ENCODE data around the gene MMAB.

MMAB gene

DNA sequence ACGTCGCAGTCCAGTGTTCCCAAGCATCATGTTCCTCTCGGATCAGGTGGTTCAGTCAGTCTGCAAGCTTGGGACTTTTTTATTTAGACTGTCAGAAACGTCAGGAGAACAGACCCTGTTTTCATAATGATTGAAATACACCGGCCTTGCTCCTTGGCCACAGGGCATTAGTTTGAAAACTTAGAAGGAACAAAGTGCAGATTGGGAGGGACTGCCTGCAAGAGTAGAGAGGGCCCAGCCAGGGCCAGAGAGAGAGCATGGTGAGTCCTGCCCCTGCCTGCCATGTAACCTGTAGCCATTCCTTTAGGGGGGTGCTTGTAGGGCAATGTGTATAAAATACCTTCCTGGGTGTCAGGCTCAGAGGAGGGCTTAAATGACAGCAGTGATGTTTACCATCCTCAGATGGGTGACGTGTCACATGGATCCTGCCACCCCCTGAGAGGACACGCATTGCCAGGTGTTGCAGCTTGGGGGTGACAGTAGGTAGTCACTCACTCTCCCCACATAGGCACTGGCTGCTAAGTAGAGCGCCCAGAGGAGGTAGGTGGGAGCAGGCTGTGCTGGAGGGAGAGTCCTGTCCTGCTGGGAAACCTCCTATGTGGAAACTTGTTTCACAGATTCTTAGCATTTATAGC is 45.7 kb downstream of the MMAB start:
- peaks cover 16 to 91% (median 86%) of the 10 kb centered on the region in 5 donors for H3K36me3 ChIP-seq (ENCODE audit: control insufficient read depth in 5 of 5, insufficient read depth in 5 of 5, low read length in 5 of 5)

GRCh38 chr12:109525279-109525585 is 48.1 kb downstream of the MMAB start:
- Histone ChIP-seq H3K4me1 (ENCODE audit: control insufficient read depth in 5 of 5, insufficient read depth in 5 of 5, low read length in 5 of 5) (peaks cover 0 to 3% (median 0%) of the 10 kb centered on the region in 5 donors), H3K27me3 (ENCODE audit: control insufficient read depth in 5 of 5, insufficient read depth in 4 of 5, low read length in 5 of 5) (no peaks in the 10 kb centered on the region), H3K9ac (ENCODE audit: low read length in 5 of 5) (no peak overlapping the region), H3K9me3 (ENCODE audit: control insufficient read depth in 5 of 5, low read length in 5 of 5) (no peaks in the 10 kb centered on the region), H3K4me3 (ENCODE audit: low read depth in 1 of 5, low read length in 5 of 5) (no peak overlapping the region), H3K36me3 (ENCODE audit: control insufficient read depth in 5 of 5, insufficient read depth in 5 of 5, low read length in 5 of 5) (peaks cover 11 to 91% (median 86%) of the 10 kb centered on the region in 5 donors), H3K27ac (ENCODE audit: low read depth, low read length) (no peak overlapping the region)

More for the DNA sequence above, 45.7 kb downstream of the MMAB start:
- Histone ChIP-seq H3K27ac (ENCODE audit: low read depth, low read length) (no peak overlapping the region), H3K4me3 (ENCODE audit: low read depth in 1 of 5, low read length in 5 of 5) (no peak overlapping the region), H3K9ac (ENCODE audit: low read length in 5 of 5) (no peak overlapping the region), H3K4me1 (ENCODE audit: control insufficient read depth in 5 of 5, insufficient read depth in 5 of 5, low read length in 5 of 5) (peaks cover 0 to 6% (median 0%) of the 10 kb centered on the region in 5 donors), H3K9me3 (ENCODE audit: control insufficient read depth in 5 of 5, low read length in 5 of 5) (no peaks in the 10 kb centered on the region), H3K27me3 (ENCODE audit: control insufficient read depth in 5 of 5, insufficient read depth in 4 of 5, low read length in 5 of 5) (no peaks in the 10 kb centered on the region)

DNA sequence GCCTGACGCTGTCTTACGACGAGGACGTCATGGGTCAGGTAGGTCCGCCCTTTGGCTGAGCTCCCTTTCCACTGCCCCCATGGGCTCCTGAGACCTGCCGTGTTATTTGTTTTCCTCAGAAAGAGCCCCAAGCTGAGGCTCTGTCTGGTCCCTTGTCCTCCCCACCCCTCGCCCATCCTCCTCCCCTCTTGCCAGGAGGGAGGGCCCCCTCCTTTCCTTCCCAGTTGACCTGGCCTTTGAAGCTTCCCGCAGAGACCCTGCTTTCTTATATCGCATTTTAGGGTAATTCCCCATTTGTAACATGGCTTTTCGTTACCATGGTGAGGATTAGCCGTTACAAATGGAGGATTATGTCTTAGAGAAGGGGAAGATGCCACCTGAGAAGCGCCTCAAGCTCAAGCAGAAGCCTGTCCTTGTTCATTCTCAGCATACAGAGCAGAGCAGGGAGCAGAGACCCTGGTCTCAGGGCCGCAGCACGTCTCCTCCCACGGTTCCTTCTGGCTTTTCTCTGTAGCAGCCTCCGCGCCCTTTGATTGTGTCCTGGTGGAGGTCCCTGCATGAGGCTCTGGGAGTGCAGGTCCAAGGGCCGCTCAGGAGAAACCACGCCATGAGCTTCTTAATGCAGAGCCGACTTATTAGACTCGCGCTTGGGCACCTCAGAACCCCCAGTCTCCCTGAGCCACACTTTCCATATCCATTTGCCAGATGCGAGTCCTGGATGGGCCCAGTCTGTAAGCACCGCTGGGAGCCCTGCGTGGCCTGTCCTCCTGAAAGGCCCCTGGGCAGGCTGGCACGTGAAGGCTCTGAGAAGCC is 48.6 kb downstream of the MMAB start:
- H3K4me1 ChIP-seq (ENCODE audit: control insufficient read depth in 5 of 5, insufficient read depth in 5 of 5, low read length in 5 of 5) = peaks cover 0 to 8% (median 0%) of the 10 kb centered on the region in 5 donors
- H3K9me3 ChIP-seq (ENCODE audit: control insufficient read depth in 5 of 5, low read length in 5 of 5) = no peaks in the 10 kb centered on the region
- H3K27ac ChIP-seq (ENCODE audit: low read depth, low read length) = no peak overlapping the region
- no peak overlapping the region for H3K9ac ChIP-seq (ENCODE audit: low read length in 5 of 5)
- H3K27me3 ChIP-seq (ENCODE audit: control insufficient read depth in 5 of 5, insufficient read depth in 4 of 5, low read length in 5 of 5) = no peaks in the 10 kb centered on the region
- peaks cover 11 to 91% (median 86%) of the 10 kb centered on the region in 5 donors for H3K36me3 ChIP-seq (ENCODE audit: control insufficient read depth in 5 of 5, insufficient read depth in 5 of 5, low read length in 5 of 5)
- H3K4me3 ChIP-seq (ENCODE audit: low read depth in 1 of 5, low read length in 5 of 5) = no peak overlapping the region

DNA sequence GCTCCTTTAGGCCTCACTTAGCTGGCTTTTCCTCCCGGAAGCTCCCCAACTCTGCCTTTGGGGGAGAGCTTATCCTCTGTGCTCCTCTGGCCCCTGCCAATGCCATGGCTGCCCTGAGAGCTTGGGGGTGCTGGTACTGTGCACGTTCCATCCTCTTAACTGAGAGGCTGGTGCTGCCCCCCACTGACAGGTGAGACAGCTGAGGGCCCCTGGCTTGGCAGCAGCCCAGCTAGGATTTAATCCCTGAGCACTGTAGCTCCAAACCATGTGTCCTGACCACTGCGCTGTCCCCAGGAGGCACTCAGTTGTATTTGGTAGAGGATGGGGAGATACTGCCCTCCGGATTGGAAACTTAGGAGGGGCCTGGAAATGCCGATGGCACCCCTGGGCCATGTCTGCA is 49.8 kb downstream of the MMAB start:
- no peaks in the 10 kb centered on the region for H3K27me3 ChIP-seq (ENCODE audit: control insufficient read depth in 5 of 5, insufficient read depth in 4 of 5, low read length in 5 of 5)
- H3K9ac ChIP-seq (ENCODE audit: low read length in 5 of 5) = no peak overlapping the region
- H3K4me3 ChIP-seq (ENCODE audit: low read depth in 1 of 5, low read length in 5 of 5) = no peak overlapping the region
- no peak overlapping the region for H3K27ac ChIP-seq (ENCODE audit: low read depth, low read length)
- no peaks in the 10 kb centered on the region for H3K9me3 ChIP-seq (ENCODE audit: control insufficient read depth in 5 of 5, low read length in 5 of 5)
- H3K36me3 ChIP-seq (ENCODE audit: control insufficient read depth in 5 of 5, insufficient read depth in 5 of 5, low read length in 5 of 5) = peaks cover 11 to 92% (median 90%) of the 10 kb centered on the region in 5 donors
- H3K4me1 ChIP-seq (ENCODE audit: control insufficient read depth in 5 of 5, insufficient read depth in 5 of 5, low read length in 5 of 5) = peaks cover 0 to 20% (median 0%) of the 10 kb centered on the region in 5 donors

GRCh38 chr12:109523071-109523470 is 50.2 kb downstream of the MMAB start:
- H3K4me1 ChIP-seq (ENCODE audit: control insufficient read depth in 5 of 5, insufficient read depth in 5 of 5, low read length in 5 of 5) = peaks cover 0 to 24% (median 0%) of the 10 kb centered on the region in 5 donors
- no peaks in the 10 kb centered on the region for H3K9me3 ChIP-seq (ENCODE audit: control insufficient read depth in 5 of 5, low read length in 5 of 5)
- no peak overlapping the region for H3K4me3 ChIP-seq (ENCODE audit: low read depth in 1 of 5, low read length in 5 of 5)
- no peak overlapping the region for H3K27ac ChIP-seq (ENCODE audit: low read depth, low read length)
- peaks cover 9 to 95% (median 91%) of the 10 kb centered on the region in 5 donors for H3K36me3 ChIP-seq (ENCODE audit: control insufficient read depth in 5 of 5, insufficient read depth in 5 of 5, low read length in 5 of 5)
- no peak overlapping the region for H3K9ac ChIP-seq (ENCODE audit: low read length in 5 of 5)
- no peaks in the 10 kb centered on the region for H3K27me3 ChIP-seq (ENCODE audit: control insufficient read depth in 5 of 5, insufficient read depth in 4 of 5, low read length in 5 of 5)

- Histone ChIP-seq H3K36me3 (ENCODE audit: control insufficient read depth in 5 of 5, insufficient read depth in 5 of 5, low read length in 5 of 5) (peaks cover 10 to 95% (median 91%) of the 10 kb centered on the region in 5 donors), H3K27ac (ENCODE audit: low read depth, low read length) (no peak overlapping the region), H3K27me3 (ENCODE audit: control insufficient read depth in 5 of 5, insufficient read depth in 4 of 5, low read length in 5 of 5) (no peaks in the 10 kb centered on the region), H3K9me3 (ENCODE audit: control insufficient read depth in 5 of 5, low read length in 5 of 5) (no peaks in the 10 kb centered on the region), H3K9ac (ENCODE audit: low read length in 5 of 5) (no peak overlapping the region), H3K4me3 (ENCODE audit: low read depth in 1 of 5, low read length in 5 of 5) (no peak overlapping the region), H3K4me1 (ENCODE audit: control insufficient read depth in 5 of 5, insufficient read depth in 5 of 5, low read length in 5 of 5) (peaks cover 0 to 25% (median 0%) of the 10 kb centered on the region in 5 donors)
Observed at GRCh38 chr12:109521831-109522230, 51.5 kb downstream of the MMAB start.

GRCh38 chr12:109519787-109520186 is 53.5 kb downstream of the MMAB start:
- H3K4me3 ChIP-seq (ENCODE audit: low read depth in 1 of 5, low read length in 5 of 5) = no peak overlapping the region
- no peaks in the 10 kb centered on the region for H3K9me3 ChIP-seq (ENCODE audit: control insufficient read depth in 5 of 5, low read length in 5 of 5)
- peak overlapping the region; percentile 51 for H3K27ac ChIP-seq (ENCODE audit: low read depth, low read length)
- H3K27me3 ChIP-seq (ENCODE audit: control insufficient read depth in 5 of 5, insufficient read depth in 4 of 5, low read length in 5 of 5) = no peaks in the 10 kb centered on the region
- H3K4me1 ChIP-seq (ENCODE audit: control insufficient read depth in 5 of 5, insufficient read depth in 5 of 5, low read length in 5 of 5) = peaks cover 0 to 25% (median 0%) of the 10 kb centered on the region in 5 donors
- H3K9ac ChIP-seq (ENCODE audit: low read length in 5 of 5) = peak overlapping the region in 2 of 5 donors; percentile 12 to 53
- peaks cover 5 to 90% (median 83%) of the 10 kb centered on the region in 5 donors for H3K36me3 ChIP-seq (ENCODE audit: control insufficient read depth in 5 of 5, insufficient read depth in 5 of 5, low read length in 5 of 5)

DNA sequence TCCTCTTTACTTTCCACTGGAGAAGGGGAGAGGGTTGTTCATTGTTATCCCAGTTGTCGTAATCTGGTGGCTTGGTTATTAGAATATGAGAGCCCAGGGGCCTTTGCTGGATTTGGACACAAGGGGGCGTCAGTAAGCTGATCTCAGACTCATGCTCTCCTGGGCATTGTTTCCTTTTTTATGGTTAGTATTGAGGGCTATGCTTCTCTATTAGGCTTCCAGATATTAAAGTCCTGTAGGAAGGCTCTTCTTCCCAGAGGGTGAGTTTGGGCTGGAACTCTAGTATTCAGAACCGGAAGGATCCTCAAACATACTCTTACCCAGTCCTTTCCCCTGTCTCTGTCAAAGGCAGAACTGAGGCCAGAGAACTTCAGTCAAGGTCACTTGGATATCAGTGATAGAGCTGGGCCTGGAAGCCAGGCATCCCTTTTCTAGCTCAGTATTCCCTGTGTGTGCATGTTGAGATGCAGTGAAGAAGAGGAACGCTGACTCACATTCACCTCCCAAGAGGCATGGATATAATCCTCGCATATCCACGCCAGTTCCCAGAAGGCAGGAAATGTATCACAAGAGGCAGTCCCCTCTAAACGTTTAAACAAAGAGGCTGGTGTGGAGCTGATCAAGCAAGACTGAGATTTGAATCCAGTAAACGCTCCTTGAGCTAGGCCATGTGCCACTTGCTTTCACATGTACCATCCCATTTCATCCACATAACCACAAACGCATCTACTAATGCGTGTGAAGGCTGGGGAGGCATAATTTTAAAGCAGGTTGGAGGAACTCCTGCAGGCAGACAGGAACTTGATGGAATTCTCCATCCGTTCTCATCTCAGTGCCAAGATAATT is 54.3 kb downstream of the MMAB start:
- Histone ChIP-seq H3K27ac (ENCODE audit: low read depth, low read length) (peak overlapping the region; percentile 51), H3K27me3 (ENCODE audit: control insufficient read depth in 5 of 5, insufficient read depth in 4 of 5, low read length in 5 of 5) (no peaks in the 10 kb centered on the region), H3K36me3 (ENCODE audit: control insufficient read depth in 5 of 5, insufficient read depth in 5 of 5, low read length in 5 of 5) (peaks cover 5 to 90% (median 82%) of the 10 kb centered on the region in 5 donors), H3K4me1 (ENCODE audit: control insufficient read depth in 5 of 5, insufficient read depth in 5 of 5, low read length in 5 of 5) (peaks cover 0 to 25% (median 0%) of the 10 kb centered on the region in 5 donors), H3K9ac (ENCODE audit: low read length in 5 of 5) (peak overlapping the region in 3 of 5 donors; percentile 2 to 42 (median 6)), H3K9me3 (ENCODE audit: control insufficient read depth in 5 of 5, low read length in 5 of 5) (no peaks in the 10 kb centered on the region), H3K4me3 (ENCODE audit: low read depth in 1 of 5, low read length in 5 of 5) (no peak overlapping the region)

GRCh38 chr12:109517619-109518018 is 55.7 kb downstream of the MMAB start:
- Histone ChIP-seq H3K36me3 (ENCODE audit: control insufficient read depth in 5 of 5, insufficient read depth in 5 of 5, low read length in 5 of 5) (peaks cover 8 to 90% (median 79%) of the 10 kb centered on the region in 5 donors), H3K9me3 (ENCODE audit: control insufficient read depth in 5 of 5, low read length in 5 of 5) (no peaks in the 10 kb centered on the region), H3K4me3 (ENCODE audit: low read depth in 1 of 5, low read length in 5 of 5) (no peak overlapping the region), H3K9ac (ENCODE audit: low read length in 5 of 5) (no peak overlapping the region), H3K27me3 (ENCODE audit: control insufficient read depth in 5 of 5, insufficient read depth in 4 of 5, low read length in 5 of 5) (no peaks in the 10 kb centered on the region), H3K4me1 (ENCODE audit: control insufficient read depth in 5 of 5, insufficient read depth in 5 of 5, low read length in 5 of 5) (peaks cover 0 to 25% (median 0%) of the 10 kb centered on the region in 5 donors), H3K27ac (ENCODE audit: low read depth, low read length) (no peak overlapping the region)
